ENCODE data around the gene PPM1H. TPM values are rescaled to one million over a fixed set of nuclear protein-coding genes. Genes with fewer than 3 reads are reported as not detected.

The PPM1H gene
- total and polyA plus RNA-seq, 8 donors = 0.29 to 12.5 (median 3.7) TPM

GRCh38 chr12:62933220-62933601 lies 1.7 kb downstream of the PPM1H start:
- Histone ChIP-seq H3K9me3 (no peaks in the 10 kb centered on the region), H3K27ac (peak overlapping the region in 3 of 5 donors; percentile 77 to 87 (median 81)), H3K4me1 (peaks cover 10 to 49% (median 27%) of the 10 kb centered on the region in 4 donors), H3K4me3 (peak overlapping the region; percentile 67 to 97 (median 80)), H3K36me3 (no peaks in the 10 kb centered on the region), H3K27me3 (peaks cover 0 to 8% (median 8%) of the 10 kb centered on the region in 3 donors)
- TF ChIP-seq POLR2AphosphoS5 (IDR thresholded peaks at IDR 0.05) (no peak), POLR2A (IDR thresholded peaks at IDR 0.05) (no peak), CTCF (IDR thresholded peaks at IDR 0.05) (no peak), EP300 (IDR thresholded peaks at IDR 0.05) (no peak)
- WGBS, 5 donors = 1 to 3% (median 1%) methylated on average over 14 to 15 of the region's 15 CpGs
- intact Hi-C loops (cut with DNase I; ENCODE audit: low total_unique reads) = no loop called here
- DNase-seq = peak; percentile 45 to 70

- WGBS, 5 donors = 50 to 67% (median 57%) methylated on average over 3 of the region's 3 CpGs
- peaks cover 0 to 8% (median 8%) of the 10 kb centered on the region in 3 donors for H3K27me3 ChIP-seq
- no peaks in the 10 kb centered on the region for H3K9me3 ChIP-seq
- no peaks in the 10 kb centered on the region for H3K36me3 ChIP-seq
- peak overlapping the region in 1 of 5 donors; percentile 25 for H3K27ac ChIP-seq
- TF ChIP-seq POLR2A (IDR thresholded peaks at IDR 0.05) (no peak), CTCF (IDR thresholded peaks at IDR 0.05) (no peak), EP300 (IDR thresholded peaks at IDR 0.05) (no peak)
- no peak for DNase-seq
- H3K4me1 ChIP-seq = peaks cover 10 to 49% (median 27%) of the 10 kb centered on the region in 4 donors
- intact Hi-C loops (cut with DNase I; ENCODE audit: low total_unique reads) = no loop called here
- no peak overlapping the region for H3K4me3 ChIP-seq
These were observed 3.5 kb downstream of the PPM1H start for GRCh38 chr12:62931477-62931876.

- H3K4me1 ChIP-seq = peaks cover 10 to 46% (median 27%) of the 10 kb centered on the region in 4 donors
- no peaks in the 10 kb centered on the region for H3K9me3 ChIP-seq
- peaks cover 0 to 8% (median 8%) of the 10 kb centered on the region in 3 donors for H3K27me3 ChIP-seq
- H3K27ac ChIP-seq = peak overlapping the region in 1 of 5 donors; percentile 25
- TF ChIP-seq CTCF (IDR thresholded peaks at IDR 0.05) (no peak), EP300 (IDR thresholded peaks at IDR 0.05) (no peak), POLR2AphosphoS5 (IDR thresholded peaks at IDR 0.05) (no peak), POLR2A (IDR thresholded peaks at IDR 0.05) (no peak)
- WGBS, 5 donors = 19 to 34% (median 25%) methylated on average over 5 of the region's 5 CpGs
- DNase-seq = no peak
- H3K36me3 ChIP-seq = no peaks in the 10 kb centered on the region
- H3K4me3 ChIP-seq = no peak overlapping the region
- intact Hi-C loops (cut with DNase I; ENCODE audit: low total_unique reads) = no loop called here
These were observed 4.2 kb downstream of the PPM1H start for GRCh38 chr12:62930546-62931425.

- Histone ChIP-seq H3K27me3 (peaks cover 0 to 8% (median 8%) of the 10 kb centered on the region in 3 donors), H3K27ac (no peak overlapping the region), H3K4me1 (peaks cover 9 to 32% (median 15%) of the 10 kb centered on the region in 4 donors), H3K9me3 (no peaks in the 10 kb centered on the region), H3K4me3 (no peak overlapping the region), H3K36me3 (no peaks in the 10 kb centered on the region)
- 58 to 70% (median 64%) methylated on average over 2 of the region's 2 CpGs for WGBS, 5 donors
- no peak for DNase-seq
- intact Hi-C loops (cut with DNase I; ENCODE audit: low total_unique reads) = no loop called here
- TF ChIP-seq EP300 (IDR thresholded peaks at IDR 0.05) (no peak), POLR2AphosphoS5 (IDR thresholded peaks at IDR 0.05) (no peak), POLR2A (IDR thresholded peaks at IDR 0.05) (no peak), CTCF (IDR thresholded peaks at IDR 0.05) (no peak)
These were observed 6.3 kb downstream of the PPM1H start for GRCh38 chr12:62928632-62929031.

Measured in stomach (tissue), 9 donors.